Dedifferentiated amniotic fluid mesenchymal stem cell (primary cell): ENCODE measurements around the gene HDAC4.
"Not testable (repeated sequence)": the region's sequence is repeated elsewhere in the genome, so short reads cannot be mapped to it uniquely, and the experiment has no call there.

Experiments
- DNase-seq: peaks from one replicate; pipeline ENCODE4 v3.0.0-alpha.2; 2016; ENCODE audit errors: extremely low spot score

The HDAC4 gene

DNA sequence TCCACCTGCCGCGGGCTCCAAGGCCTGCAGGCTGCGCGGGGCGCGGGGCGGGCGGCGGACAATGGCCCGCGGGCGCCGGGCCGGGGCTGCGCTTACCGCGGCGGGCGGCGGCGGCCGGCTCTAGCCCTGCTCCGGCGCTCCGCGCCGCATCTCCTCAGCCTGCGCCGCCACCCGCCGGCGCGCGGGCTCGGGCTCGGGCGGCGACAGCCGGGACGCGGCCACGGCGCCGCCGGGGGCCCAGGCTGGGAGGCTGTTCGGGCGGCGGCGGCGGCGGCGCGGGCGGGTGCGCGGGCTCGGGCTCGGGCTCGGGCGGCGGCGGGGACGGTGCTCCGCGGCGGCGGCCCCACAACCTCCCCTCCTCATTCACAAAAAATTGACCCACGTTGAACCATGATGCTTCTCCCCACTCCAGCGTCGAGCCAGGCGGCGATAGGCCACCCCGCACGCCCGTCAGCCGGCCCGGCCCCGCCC, at the start of gene HDAC4:
Gene HDAC4, minus strand, starts transcription at position 425 of the 471 bp plus-strand sequence. CDS start 48,321 bp downstream, outside the sequence.
- no peak for DNase-seq

DNA sequence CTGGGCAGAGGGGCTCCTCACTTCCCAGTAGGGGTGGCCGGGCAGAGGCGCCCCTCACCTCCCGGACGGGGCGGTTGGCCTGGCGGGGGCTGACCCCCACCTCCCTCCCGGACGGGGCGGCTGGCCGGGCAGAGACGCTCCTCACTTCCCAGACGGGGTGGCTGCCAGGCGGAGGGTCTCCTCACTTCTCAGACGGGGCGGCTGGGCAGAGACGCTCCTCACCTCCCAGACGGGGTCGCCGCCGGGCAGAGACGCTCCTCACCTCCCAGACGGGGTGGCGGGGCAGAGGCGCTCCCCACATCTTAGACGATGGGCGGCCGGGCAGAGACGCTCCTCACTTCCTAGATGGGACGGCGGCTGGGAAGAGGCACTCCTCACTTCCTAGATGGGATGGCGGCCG, 48.6 kb upstream of the HDAC4 start:
- not testable (repeated sequence) for DNase-seq

DNA sequence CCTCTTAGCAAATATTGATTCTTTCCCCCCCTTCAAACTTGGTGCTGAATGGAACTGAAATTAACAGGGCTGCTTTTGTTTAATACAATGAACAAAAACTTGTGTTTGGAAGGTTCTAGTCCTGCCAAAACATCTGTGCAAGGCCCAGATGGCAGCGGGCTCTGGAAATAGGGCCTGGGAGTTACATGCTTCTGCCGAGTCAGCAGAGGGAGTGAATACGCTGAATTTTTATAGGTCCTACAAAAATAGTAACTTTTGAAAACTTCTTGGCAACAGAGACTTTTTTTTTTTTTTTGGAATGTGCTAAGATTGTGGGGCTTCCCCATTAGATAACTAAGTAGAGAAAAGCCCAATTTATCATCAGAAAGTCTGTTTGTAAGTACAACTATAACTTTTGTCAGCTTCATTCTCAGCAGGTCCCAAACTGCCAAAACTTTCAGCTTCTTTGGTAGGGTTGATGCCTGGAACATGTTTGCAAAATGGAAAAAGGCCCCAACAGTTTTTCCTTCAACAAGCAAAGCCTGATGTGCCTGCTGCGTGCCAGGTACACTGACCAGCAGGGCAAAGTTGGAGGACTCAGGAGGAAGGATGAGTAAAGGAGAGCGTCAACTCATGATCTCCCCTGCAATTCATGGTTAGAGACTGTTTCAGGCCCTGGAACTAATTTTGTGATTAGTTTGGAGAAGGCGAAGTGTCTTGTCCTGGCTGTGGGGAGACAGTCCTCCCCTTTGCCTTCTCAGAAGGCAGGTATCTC, 45.1 kb upstream of the HDAC4 start:
- no peak for DNase-seq

DNA sequence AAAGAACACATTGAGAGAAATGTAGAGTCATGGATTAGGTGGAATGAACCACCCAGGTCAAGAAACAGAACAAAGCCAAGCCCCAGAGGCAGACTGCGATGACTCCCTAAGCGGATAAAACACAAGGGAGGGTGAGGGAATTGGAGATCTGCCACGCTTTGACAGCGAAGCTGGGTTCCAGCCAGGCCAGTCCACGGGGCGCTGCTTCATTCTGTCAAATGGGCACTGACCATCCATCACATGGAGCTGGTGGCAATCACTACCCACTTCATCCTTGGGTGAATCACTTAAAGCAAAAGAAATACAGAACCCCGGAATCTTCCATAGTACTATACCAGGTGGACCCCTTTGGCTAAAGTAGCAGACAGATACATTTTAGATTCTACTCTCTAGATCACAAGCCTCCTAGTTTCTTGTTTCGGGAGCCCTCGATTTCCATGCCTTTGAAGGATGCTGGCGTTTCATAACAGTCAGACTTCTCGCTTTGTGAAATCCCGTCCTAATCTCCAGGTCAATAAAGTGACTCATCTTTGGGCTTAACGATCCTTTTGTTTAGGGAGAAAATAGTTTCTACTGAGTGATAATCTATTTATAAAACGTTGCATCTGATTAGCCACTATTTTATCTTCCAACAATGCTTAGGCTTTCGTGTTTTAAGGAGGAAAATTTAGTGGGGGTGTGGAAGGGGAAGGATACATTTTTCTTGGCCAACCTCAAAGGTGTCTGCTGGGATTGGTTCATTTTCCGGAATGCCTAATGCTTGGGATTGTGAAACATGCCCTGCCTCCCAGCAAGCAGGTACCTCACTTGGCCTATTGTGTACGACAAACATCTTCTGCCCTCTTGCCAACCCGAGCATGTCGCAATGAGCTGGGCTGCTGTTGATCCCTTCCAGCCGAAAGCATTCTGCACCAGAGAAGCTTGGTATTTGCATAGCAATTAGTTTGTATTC, 44.1 kb upstream of the HDAC4 start:
- DNase-seq, result no peak

DNA sequence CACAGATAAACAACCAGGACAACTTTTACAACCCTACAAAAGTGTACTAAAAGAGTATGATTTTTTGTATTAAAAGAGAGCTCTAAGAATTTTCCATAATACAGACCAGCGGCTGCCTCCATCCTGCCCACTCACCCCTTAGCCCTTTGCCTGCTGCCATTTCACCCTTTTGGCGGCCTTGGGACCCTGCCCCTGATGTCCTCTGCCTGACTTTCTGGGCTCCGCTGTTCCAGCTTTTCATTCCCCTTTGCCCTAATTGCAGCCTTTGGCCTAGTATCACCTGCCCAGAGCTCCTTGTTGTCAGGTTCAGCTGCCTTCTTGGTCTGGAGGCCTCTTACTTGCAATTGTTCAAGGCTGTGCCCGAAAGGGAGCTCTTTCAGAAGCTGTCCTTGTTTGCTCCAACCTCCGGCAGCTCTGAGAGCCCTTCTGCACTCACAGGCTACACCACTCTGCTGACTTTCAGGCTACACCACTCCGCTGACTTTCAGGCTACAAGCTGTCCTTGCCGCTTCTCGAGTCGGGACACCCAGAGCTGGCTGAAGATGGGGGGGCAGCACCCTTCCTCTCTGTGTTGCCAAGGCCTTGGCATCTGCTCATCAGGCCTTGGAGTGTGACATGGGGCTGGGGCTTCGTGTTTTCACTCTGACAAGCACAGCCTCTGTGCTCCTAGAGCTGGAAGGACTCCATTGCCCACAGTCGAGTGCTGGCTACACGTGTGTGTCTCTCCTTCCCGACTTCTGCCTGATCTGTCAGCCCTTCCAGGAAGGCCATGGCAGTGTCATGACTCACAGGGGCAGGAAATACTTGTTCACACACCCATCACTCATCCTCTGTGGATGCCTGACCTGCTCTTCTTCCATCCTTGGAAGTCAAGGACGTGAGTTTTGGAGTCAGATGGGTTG, 43.1 kb upstream of the HDAC4 start:
- DNase-seq, result no peak

DNA sequence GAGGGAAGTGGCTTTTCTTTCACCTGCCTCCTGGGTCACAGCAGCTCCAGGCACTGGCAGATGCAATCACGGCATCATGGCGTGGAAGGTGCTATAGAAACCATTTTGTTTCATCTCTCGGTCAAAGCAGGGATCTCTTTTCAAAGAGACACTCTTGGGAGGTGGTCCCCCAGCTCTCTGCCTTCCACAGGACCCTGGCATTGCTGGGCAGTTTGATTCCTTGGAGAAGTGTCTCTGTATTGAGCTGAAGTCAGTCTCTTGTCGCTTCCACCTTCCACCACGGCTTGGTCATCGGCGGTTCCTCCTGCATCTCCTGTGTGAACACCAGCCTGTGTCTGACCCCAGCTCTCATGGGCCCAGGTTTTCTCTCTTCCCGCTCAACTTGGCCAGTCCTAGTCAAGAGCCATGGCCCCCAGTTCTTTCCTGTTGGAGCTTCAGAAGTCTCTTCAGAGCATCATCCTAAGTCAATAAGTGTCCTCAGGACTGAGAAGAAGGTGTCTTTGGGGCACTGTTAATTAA, 42.3 kb upstream of the HDAC4 start:
- no peak for DNase-seq

DNA sequence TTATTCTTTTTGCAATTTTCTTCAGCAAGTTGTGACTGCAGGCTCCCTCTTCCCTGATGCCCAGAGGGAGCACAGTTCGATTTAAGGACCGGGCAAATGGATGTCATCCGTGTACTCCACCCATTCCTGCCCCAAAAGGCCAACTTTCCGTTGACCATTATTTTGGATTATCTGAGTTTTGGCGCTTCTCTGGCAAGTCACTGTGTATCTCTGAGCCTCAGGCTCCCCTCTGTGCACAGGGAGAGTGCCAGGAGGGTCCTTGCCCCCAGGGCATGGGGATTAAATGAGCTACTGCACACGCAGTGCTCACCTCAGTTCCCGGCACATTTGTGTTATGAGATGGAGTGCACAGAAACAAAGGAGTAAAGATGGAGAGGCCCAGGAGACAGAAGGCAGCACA, 41.4 kb upstream of the HDAC4 start:
- no peak for DNase-seq

DNA sequence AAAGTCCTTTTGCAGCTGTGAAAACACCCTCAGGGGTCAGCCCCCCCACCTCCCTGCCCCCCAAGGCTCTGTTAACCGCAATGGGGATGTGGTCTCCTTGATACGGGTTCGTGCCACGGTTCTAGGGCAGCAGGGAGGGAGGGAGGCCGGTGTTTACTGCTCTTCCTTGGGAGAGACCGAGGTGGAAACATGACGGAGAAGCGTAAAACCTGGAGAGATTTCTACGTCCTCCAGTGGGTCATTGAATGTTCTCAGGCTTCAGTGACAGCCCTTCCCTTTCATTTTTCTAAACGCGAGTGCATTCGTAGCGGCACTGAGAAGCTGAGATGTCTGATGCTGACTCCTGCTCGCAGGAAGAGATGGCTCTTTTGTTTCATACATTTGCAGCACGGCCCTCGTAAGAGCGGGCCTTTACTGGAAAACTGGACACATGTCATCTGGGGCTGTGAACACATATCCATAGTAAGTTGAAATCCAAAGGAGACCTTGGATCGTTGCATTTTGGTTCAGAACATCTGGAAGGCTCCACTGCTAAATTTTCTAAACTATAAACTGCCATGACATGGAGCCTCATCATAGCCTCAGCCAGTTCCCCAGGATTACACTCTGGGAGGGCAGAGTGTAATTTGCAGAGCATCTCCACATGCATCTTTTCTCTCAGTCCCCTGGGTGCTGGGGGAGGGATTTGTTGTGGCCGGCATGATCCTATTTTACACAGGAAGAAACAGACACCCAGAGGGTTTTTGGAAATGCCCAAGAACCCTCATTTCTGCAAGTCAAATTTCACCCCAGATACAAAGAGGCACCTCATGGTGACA, 40.6 kb upstream of the HDAC4 start:
- no peak for DNase-seq

DNA sequence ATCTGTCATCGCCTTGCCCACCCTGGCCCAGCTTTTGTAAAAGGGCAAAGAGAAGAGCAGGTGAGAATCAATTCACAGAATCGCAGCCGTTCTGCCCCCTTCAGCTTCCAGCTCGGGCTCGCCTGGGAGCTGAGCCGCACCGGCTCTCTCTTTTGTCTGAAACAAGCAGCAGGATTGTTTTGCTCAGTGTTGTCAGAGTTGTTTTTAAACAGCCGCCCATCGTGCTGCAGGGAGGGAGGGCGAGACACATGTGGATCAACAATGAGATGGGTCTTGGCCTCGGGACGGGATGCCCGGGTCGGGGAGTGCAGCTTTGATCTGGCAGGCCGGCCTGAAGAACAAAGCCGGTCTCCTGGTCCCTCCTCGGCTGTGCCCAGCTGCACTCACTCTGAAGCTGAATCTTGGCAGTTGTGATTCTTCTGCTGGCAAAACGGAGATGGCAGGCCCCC, 39.7 kb upstream of the HDAC4 start:
- DNase-seq, result no peak

DNA sequence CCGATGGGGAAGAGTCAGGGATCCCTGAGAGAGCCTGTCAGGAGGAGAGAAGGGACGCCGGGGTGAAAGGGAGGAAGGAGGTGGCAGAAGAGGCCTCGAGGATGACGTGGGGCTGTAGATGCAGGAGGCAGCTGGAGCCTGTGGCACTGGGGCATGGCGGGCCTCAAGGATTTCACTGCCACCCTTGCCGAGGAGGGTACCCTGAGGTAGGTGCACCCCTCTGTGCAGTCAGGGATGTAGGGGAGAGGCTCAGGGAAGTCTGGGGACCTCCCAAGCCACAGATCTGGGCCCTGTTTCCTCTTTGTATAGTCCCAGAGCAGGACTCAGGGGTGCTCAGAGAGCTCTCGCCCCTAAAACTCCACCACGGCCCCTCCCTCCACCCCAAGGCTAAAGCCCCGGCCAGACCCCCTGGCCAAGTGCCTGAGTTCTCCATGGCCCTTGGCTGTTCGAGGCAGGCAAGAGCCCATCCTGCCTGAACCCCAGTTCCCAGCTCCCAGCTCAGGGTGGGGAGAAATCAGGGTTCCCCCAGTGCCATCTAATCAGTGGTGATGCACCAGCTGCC, 39.0 kb upstream of the HDAC4 start:
- no peak for DNase-seq

DNA sequence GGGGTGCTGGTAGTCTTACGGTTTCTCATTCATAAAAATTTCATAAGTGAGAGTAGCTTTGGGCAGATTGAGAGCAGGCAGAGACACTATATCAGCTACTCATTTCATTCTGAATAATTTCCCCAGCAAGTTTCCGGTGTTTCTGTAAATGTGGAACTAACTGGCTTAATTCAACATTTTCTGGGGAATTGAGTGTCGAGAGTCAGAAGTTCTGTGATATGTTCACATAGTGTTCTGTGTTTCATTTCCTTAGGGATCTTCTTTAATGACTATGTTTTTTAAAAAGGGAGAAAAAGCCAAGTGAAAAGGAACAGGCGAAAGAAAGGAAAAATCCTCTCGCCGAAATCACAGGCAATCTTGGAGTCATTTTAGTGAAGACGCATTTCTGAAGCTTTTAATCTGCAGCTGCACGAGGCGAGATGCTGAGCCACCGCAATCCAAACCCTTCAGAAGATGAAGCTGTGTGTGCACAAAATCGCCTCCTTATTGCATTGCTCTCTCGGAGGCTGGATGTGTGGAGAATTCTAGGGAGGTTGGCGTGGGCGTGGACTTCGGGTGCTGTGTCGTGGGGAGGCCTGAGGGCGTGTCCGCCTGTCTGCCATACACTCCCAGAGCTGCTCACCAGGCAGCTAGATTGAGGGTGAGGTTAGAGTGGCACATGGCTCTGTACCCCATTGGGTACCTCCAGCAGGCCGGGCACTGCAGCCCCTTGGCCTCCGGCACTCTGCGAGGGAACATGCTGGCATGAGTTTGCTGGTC, 38.4 kb upstream of the HDAC4 start:
- DNase-seq, result no peak

DNA sequence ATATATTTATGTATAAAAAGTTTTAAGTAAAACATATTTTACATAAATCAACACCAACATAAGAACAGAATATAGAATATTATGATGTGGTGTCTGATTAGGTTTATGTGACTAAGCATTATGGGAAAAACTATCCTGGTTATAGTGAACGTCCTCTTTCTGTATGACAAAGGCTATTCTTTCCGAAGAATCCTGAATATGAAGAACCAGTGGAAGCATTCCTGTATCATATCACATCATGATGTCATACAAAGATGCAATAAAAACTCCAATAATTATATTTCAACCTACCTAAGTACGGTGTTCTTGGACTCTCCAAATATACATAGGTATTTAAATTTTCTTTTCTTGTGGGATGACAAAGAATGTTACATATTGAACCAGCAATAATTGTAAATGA, 37.5 kb upstream of the HDAC4 start:
- no peak for DNase-seq

DNA sequence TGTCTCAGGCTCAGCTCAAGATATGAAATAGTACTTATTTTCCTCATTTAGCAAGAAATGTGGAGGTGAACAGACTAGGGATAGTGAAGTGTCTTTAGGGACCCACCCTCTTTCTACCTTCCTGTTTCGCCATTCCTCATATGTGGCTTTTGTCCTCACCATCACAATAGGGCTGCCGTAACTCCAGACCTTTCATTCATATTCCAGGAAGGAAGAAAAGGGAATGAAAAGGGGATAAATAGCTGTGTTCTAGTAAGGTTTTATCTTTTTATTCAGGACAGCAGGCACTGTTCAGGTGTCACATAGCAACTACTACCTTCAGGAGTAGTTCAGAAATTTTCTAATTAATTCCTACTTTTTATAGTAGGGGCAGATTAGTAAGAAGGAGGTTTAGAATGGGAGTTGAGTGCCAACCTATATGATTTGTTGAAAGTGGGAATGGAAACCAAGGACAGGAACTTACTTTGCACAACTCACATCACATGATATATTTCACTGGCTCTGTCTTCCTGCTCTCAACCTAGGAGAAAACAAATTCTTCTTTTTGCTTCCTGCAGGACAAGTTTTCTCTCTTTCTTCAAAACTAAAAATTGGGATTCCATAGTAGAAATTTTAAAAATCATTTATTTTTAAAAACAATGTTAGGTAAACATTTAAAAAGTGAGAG, 36.0 kb upstream of the HDAC4 start:
- no peak for DNase-seq

DNA sequence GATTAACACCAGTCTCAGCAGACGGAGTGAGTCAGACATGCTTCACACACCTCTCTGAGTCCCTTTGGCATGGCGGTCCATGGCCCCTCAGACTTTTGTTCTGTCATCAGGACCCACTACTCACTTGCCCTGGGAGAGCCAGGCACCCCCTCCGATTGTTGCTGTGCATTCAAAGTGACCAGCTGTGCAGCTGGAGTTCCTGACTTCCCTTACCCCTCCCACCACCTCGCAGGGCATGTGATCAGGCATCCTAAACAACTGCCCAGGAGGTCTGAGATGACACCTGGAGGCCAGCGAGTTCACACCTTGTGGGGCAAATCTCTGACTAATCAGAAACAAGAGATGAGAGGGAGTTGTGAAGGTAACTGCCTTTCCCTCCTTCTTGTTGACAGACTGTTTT, 35.3 kb upstream of the HDAC4 start:
- DNase-seq, result no peak

DNA sequence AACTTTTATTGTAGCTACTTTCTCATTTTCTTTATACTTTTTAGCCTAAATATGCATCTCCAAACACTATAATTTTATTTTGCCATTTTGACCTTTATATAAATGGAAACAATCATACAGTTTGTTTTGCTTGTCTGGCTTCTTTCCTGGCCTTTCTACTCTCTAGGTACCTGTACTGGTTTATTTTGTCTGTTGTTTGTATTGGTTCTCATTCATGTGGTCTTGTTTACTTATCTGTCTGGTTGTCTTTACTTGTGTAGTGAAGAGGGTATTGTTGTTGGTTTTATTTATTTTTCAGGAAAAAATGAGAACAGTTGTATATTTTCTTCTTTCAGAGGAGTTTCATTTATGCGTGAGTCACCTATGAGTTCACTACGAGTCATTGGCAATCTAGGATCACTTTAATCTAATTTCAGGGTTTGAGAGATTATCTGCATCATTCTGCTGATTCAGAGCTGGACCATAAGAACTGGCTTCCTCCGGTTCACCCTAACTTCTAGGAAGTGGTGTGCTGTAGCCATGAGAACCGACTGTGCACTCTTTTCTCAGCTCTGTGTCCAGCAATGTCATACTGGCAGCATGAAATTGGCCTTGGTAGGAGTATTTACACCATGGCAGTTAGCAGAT, 33.1 kb upstream of the HDAC4 start:
- no peak for DNase-seq

DNA sequence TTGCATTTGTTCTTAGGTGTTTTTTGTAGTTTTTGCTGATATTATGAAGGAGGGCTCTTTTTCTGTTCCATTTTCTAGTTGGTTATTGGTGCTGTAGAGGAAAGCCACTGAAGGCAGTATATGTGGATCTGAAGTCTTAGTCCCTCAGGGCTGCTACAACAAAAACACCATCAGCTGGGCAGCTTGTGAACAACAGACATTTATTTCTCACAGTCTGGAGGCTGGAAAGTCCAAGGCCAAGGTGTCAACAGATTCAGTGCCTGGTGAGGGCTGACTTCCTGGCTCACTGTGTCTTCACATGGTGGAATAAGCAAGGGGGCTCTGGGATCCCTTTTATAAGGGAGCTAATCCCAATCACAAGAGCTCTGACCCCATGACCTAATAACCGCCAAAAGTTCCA, 31.4 kb upstream of the HDAC4 start:
- no peak for DNase-seq

DNA sequence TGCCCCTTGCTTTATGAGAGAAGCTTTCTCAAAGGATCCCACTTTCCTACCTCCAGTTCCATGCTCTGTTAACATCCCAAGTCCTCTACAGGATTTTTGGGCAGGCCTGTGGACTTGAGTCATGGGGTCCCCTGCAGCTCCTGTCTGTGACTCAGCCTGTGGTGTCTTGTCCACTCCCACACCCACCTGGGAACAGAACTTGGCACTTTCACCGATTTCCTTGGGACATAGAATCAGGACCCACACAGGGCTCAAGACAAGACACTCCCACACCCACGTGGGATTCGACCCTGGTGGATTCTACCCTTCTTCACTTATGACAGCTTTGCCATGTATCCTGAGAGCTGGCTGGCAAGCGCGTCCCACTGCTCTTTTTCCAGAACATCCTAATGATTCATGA, 30.7 kb upstream of the HDAC4 start:
- DNase-seq, result no peak
